ENCODE measurements around the gene JAG1. TPM values are rescaled to one million over a fixed set of nuclear protein-coding genes. Genes with fewer than 3 reads are reported as not detected.

Gene JAG1
- total RNA-seq, 2 donors from 2014 or later = 66.5 to 102 TPM

DNA sequence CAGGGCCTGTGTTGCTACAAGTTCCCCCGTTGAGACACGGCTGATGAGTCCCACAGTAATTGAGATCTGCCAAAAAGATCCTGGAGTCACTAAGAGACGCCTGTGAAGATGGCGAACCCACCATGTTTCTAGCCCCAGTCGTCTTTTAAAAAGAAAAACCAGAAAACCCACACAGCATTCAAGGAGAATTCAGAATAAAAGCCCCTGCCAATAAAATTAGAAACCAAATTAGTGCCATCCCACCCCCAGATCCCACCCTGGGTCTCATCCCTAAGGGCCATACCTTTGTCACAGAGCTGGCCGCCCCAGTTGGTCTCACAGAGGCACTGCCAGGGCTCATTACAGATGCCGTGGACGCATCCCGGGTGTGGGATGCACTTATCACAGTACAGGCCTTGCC is 21.6 kb downstream of the JAG1 start:
- intact Hi-C loops (cut with DNase I) = loop anchor here (10.0 kb wide), 1 partner anchor 97 kb away; no protein-coding TSS in a partner anchor
- H3K4me1 ChIP-seq = peaks cover 13% of the 10 kb centered on the region
- peaks cover 17% of the 10 kb centered on the region for H3K36me3 ChIP-seq
- no peaks in the 10 kb centered on the region for H3K27me3 ChIP-seq
- no peak overlapping the region for H3K4me3 ChIP-seq
- TF ChIP-seq, protein P1, sequence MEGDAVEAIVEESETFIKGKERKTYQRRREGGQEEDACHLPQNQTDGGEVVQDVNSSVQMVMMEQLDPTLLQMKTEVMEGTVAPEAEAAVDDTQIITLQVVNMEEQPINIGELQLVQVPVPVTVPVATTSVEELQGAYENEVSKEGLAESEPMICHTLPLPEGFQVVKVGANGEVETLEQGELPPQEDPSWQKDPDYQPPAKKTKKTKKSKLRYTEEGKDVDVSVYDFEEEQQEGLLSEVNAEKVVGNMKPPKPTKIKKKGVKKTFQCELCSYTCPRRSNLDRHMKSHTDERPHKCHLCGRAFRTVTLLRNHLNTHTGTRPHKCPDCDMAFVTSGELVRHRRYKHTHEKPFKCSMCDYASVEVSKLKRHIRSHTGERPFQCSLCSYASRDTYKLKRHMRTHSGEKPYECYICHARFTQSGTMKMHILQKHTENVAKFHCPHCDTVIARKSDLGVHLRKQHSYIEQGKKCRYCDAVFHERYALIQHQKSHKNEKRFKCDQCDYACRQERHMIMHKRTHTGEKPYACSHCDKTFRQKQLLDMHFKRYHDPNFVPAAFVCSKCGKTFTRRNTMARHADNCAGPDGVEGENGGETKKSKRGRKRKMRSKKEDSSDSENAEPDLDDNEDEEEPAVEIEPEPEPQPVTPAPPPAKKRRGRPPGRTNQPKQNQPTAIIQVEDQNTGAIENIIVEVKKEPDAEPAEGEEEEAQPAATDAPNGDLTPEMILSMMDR (IDR thresholded peaks at IDR 0.05) = no peak
- H3K9ac ChIP-seq (ENCODE audit: low read depth in 2 of 2, low read length in 2 of 2) = no peak overlapping the region
- DNase-seq = no peak
- no peak overlapping the region for H3K27ac ChIP-seq
- no peaks in the 10 kb centered on the region for H3K9me3 ChIP-seq

- H3K27ac ChIP-seq = no peak overlapping the region
- no peak for DNase-seq
- peaks cover 17% of the 10 kb centered on the region for H3K36me3 ChIP-seq
- no peak overlapping the region for H3K9ac ChIP-seq (ENCODE audit: low read depth in 2 of 2, low read length in 2 of 2)
- TF ChIP-seq, protein P1 (IDR thresholded peaks at IDR 0.05) = no peak
- intact Hi-C loops (cut with DNase I) = loop anchor here (10.0 kb wide), 1 partner anchor 97 kb away; no protein-coding TSS in a partner anchor
- H3K9me3 ChIP-seq = no peaks in the 10 kb centered on the region
- H3K4me1 ChIP-seq = peaks cover 12% of the 10 kb centered on the region
- H3K27me3 ChIP-seq = no peaks in the 10 kb centered on the region
- no peak overlapping the region for H3K4me3 ChIP-seq
Measured at GRCh38 chr20:10651227-10651990, 22.4 kb downstream of the JAG1 start.

- no peak overlapping the region for H3K27ac ChIP-seq
- peaks cover 17% of the 10 kb centered on the region for H3K36me3 ChIP-seq
- no peaks in the 10 kb centered on the region for H3K27me3 ChIP-seq
- H3K9me3 ChIP-seq = no peaks in the 10 kb centered on the region
- intact Hi-C loops (cut with DNase I) = loop anchor here (10.0 kb wide), 1 partner anchor 95 kb away; no protein-coding TSS in a partner anchor
- no peaks in the 10 kb centered on the region for H3K4me1 ChIP-seq
- TF ChIP-seq, protein P1 (IDR thresholded peaks at IDR 0.05) = no peak
- no peak for DNase-seq
- H3K4me3 ChIP-seq = no peak overlapping the region
- no peak overlapping the region for H3K9ac ChIP-seq (ENCODE audit: low read depth in 2 of 2, low read length in 2 of 2)
Measured at GRCh38 chr20:10649797-10650160, 24.0 kb downstream of the JAG1 start.

GRCh38 chr20:10649080-10649796 is 24.6 kb downstream of the JAG1 start:
- Histone ChIP-seq H3K9ac (ENCODE audit: low read depth in 2 of 2, low read length in 2 of 2) (no peak overlapping the region), H3K27ac (no peak overlapping the region), H3K36me3 (peaks cover 17% of the 10 kb centered on the region), H3K27me3 (no peaks in the 10 kb centered on the region), H3K9me3 (no peaks in the 10 kb centered on the region), H3K4me3 (no peak overlapping the region), H3K4me1 (no peaks in the 10 kb centered on the region)
- TF ChIP-seq, protein P1 (IDR thresholded peaks at IDR 0.05) = no peak
- intact Hi-C loops (cut with DNase I) = no loop called here
- no peak for DNase-seq

GRCh38 chr20:10648651-10649050 is 25.1 kb downstream of the JAG1 start:
- Histone ChIP-seq H3K36me3 (peaks cover 20% of the 10 kb centered on the region), H3K9me3 (no peaks in the 10 kb centered on the region), H3K27ac (no peak overlapping the region), H3K4me1 (no peaks in the 10 kb centered on the region), H3K4me3 (no peak overlapping the region), H3K27me3 (no peaks in the 10 kb centered on the region), H3K9ac (ENCODE audit: low read depth in 2 of 2, low read length in 2 of 2) (no peak overlapping the region)
- DNase-seq = no peak
- TF ChIP-seq, protein P1 (IDR thresholded peaks at IDR 0.05) = no peak
- intact Hi-C loops (cut with DNase I) = no loop called here

Data from colonic mucosa (tissue), 4 donors.